Activated CD4-positive, alpha-beta T cell treated with anti-CD3 and anti-CD28 coated beads, Interleukin-10, Interleukin-2, amounts not matched to agents 100 ng/mL and 50 ng/mL, durations not matched to agents 16 hours and 8 hours (primary cell): ENCODE results near the gene SUPT4H1.
"Not testable (repeated sequence)": the region's sequence is repeated elsewhere in the genome, so short reads cannot be mapped to it uniquely, and the experiment has no call there.

Experiments used
- DNase-seq: peaks from one replicate; pipeline ENCODE4 v3.0.0-alpha.2; 2020

Gene SUPT4H1

DNA sequence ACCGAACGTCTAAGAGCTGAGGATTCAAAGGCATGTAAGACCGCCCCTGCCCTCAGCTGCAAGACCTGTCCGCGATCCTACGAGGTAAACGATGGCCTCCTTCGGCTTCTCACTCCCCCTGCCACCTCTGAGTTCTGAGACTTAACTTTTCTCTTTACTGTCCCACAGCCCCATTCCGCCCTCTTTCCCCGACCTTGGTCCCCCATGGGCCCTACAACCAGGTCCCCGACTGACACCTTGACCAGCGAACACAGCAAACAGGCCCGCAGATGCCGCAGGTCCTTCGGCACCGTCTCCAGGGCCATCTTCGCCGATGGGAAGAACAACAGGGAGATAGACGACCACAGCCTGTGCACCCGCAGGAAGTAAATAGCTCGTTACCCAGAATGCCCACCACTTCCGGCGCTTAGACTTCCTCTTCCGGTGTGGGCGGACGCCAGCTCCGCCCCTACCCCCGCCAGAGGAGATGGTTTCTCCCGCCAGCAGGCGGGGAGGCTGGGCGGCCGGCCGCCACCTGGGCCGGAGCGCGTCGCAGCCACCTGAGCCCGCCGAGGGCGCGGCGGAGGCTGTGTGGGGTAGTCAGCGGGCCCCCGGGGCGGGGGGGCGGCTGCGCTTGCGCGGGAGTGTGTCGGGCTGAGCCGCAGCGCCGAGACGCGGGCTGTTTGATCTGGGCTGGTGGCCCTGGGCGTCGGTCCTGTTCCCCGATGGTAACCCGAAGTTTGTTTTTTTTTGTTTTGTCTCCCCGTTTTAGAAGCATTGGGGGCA is at the start of gene SUPT4H1:
Gene SUPT4H1, minus strand, starts transcription at position 371 of the 765 bp plus-strand sequence. Its CDS starts 66 bp downstream, at position 305.
- DNase-seq, result peak; percentile 96

DNA sequence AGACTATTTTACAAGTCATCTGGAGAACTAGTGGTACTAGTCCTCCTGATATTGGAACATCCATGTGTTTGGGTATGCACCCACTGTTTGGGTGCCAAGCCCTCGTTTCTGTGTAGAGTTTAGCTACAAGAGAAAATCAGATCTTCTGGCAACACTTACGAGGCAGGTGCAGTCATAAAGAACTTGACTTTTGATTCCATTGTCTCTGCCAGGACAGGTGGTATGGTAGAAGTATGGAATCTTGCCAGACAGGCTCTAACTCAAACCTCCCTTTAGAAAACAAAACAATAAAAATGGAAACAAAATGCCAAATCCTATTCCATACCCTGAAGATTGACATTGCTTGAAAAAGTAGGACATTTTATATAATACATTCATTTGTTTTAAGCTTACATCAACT is 49.3 kb upstream of the SUPT4H1 start:
- no peak for DNase-seq

DNA sequence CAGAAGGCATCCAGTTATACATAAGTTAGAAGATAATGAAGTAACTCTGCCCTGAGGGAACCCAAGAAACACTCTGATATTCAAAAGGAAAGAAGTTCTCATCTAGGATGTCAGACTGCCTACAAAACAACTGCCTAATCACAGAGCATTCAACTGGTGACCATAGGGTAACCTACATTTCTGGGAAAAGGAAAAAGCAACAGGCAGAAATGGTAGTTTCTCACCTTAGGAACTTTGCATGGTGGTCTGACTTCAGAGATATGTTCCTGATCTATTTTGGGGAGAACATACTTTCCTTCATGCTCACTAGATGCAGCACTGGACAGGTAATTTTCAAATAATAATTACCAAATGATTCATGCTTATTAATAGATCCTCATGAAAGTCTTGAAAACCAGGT is 48.8 kb upstream of the SUPT4H1 start:
- no peak for DNase-seq

DNA sequence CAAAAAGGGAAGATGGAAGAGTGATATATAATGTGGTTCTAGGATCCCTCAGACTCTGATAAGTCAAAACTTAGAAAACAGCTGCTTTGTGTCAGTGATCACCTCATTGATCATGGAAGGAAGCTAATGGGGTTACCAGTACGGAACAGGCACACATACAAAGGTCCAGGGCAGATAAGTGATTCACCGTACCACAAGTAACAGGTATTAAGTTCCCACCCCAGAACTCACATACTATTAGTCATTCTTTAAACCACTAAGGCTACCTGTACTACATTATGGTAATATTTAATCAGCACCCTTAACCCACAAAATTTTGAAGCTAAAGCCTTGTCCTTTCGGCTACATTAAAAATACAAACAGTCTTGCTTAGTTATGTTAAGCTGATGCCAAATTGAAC is 48.0 kb upstream of the SUPT4H1 start:
- DNase-seq, result no peak

DNA sequence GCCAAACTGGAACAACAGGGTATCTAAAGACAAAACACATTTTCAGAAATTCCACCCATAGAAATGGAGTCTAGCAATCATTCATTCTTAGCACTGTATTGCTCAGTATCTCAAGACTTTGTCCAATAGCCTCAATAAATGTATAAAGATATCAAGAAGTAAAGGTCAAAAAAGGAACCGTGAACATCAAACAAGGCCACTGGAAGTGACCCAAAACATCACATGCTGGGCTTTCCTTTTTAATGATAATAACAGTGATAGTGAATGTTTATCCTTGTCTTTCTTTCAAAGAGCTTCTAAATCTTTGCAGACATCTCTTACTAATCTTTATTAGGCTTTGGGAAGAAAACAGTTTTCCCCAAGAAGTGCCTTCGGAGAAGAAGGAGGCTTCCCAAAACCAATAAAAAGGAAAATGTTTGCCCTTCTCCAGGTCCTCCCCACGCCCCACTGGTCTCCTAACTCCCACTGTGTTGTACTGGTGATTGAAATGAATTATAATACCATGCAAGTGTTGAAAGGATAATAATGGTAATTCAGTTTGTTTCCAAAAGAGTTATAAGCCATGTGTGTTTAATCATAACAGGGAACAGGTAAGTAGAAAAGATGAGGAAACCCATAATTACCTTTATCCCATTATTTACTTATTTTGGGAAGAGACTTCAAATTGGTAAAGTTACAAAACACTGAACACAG is 46.7 kb upstream of the SUPT4H1 start:
- DNase-seq, result no peak

DNA sequence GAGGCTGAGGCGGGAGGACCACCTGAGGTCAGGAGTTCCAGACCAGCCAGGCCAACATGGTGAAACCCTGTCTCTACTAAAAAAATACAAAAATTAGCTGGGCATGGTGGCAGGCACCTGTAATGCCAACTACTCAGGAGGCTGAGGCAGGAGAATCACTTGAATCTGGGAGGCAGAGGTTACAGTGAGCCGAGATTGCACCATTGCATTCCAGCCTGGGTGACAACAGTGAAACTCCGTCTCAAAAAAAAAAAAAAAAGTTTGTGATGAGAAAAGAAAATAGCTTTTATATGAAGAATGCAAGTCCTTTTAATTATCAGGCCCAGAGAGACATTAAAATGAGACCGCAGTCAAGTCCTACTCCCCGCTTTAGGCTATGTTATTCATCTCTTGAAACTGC is 45.4 kb upstream of the SUPT4H1 start:
- not testable (repeated sequence) for DNase-seq

DNA sequence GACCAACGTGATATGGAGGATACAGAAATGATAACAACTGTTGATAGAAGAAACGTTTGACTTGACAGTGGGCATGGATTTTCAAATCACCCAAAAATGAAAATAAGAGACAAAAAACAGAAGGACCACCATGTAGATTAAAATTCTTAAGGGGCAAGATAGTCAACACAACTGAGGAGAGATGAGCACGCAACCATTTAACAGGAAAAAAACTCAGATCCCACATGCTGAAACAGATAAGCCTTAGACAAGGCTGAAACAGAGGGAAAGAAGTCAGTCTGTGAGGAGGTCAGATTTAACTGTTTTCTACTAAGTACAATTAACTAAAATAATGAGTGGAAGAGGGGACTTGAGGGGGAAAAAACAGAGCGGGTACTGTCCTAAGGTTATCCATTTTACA is 44.2 kb upstream of the SUPT4H1 start:
- no peak for DNase-seq

DNA sequence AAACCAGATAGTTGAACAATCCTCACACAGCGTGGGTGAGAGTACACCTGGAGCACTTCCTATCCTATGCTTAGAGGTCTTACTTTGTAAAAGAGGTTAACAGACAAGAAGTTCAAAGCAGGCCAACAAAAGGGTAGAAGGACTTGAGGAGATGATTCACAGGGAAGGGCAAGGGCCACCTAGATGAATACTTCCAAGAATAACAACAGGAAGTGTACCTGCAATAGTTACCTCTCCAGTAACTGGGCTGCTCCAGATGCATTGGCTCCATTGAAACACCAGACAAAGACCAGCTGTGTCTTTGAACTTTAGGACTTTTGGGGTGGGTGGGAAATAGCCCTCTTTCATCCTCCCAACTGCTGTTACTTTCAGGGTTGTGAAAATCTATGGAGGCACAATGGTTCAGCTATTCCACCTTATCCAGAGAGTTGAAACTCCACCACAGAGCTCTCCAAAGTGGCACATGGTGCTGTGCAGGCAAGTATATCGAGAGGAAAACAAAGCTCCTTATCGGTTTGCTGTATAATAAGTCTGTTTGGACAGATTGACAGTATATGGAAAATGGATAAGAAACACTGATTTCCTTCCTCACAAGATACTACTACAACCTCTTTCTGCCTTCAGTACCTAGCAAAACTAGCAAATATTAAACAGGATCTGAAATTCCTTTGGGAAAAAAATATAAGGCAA is 42.7 kb upstream of the SUPT4H1 start:
- no peak for DNase-seq

DNA sequence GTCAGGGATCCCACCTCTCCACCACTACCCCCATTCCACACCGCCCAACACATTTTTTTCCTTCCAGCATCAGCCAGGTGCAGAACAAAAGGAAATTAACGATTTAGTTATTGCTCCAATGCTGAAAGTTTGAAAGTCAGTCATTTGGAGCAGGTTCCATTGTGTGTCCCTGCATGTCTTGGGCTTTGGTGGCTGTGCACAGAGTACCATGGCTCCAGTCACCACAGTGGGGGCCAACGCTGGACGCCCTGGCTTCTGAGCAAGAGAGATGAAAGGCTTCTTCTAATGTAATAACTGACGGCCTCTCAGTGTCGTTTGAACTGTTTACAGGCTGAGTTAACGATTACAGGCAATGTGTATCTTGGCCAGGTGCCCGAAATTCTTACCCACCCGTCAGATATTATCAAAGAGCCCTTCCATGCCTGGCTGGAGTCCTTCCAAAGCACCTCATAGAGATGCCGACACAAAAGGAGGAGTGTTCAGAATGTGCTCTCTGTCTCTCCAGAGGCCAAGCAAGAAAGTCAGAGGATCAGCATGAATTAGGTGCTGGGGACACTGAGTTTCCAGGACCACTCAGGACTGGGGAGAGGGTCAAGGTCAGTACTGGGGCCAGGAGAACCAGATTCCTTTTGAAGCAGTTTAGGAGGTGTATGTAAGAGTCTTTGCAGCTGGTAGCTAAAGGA is 39.4 kb upstream of the SUPT4H1 start:
- no peak for DNase-seq

DNA sequence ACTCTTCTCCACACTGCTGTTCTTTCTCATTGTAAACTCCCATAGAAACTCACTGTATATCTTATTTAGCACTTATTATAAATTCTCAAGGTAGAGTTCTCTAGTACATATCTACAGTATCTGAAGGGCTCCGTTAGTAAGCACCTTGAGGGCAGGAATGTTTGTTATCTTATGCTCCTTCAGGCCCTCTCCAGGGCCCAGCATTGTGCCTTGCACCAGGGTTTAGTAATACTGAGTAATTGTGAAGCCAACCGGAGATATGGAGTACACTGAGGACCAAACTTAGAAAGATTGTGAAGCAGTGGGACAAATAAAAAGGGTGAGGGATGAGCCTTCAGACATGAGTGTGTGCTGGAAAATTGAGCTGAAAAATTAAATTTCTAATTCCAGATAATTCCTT is 38.9 kb upstream of the SUPT4H1 start:
- no peak for DNase-seq

DNA sequence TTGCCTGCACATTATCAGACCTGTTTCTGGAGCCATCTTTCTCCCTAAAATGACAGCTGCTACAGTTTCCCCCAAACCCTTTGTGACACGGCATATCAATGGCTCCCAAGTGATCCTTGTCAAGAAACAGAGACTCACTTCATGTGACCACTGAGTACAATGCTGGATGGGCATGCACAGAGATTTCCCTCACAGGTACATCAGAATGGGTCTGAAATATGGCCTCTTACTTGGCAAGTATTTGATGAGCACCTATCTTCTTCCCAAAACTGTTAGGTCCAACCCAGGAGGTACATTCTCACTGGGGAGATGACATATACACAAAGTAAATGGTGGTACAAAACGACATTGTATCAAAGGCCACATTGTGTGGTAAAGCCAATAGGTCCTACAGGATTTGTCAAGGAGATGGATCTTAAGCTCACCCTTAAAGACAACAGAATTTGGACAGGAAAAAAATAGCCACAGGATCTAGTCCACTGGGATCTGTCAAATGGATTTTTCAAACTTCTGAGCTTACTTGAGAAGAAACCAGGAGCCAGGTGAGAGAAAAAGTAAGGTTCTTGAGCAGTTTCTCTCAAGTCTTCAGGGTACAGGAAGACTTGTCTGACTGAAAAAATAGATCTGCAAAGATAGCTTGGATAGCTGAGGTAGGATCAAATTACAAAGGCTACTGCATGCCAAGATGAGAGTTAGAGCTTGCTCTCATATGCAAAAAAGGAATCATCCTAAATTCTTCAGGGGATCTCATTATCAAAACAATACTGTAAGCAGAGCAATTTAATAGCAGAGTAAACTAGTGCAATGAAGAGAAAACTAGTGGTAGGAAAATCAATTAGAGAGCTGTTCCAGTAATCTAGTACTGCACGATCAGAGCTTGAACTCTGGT is 36.5 kb upstream of the SUPT4H1 start:
- no peak for DNase-seq

DNA sequence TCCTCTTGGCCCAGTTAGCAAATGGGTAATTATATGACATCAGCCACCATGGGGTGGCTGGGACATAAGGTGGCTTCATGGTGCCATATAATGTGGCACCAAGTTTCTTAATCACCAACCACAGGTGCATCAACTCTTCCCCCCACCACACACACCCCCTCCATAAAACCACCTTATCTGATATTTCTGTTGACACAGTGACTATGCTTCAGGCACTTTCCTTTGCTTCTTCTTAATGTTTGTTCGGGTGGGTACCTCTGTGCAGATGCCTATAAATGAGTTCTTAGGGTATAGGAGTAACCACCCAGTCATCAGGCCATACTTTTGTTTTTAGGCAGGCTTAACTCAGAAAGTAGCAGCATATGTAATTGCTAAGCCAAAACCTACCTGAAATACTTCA is 35.8 kb upstream of the SUPT4H1 start:
- peak; percentile 8 for DNase-seq

DNA sequence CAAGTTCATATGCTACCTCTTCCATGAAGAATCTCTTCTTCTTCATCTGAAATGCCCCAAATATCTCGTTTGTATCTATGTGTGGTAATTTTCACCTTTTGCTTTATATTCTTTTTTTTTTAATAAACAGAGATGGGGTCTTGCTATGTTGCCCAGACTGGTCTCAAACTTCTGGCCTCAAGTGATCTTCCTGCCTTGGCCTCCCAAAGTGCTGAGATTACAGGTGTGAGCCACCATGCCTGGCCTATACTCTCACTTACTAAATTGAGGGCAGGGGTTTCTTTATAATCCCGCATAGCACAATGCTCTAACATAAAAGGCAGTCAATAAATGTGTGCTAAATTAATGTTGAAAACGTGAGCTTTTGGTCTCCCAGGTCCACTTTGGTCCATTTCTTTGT is 34.7 kb upstream of the SUPT4H1 start:
- DNase-seq, result no peak

DNA sequence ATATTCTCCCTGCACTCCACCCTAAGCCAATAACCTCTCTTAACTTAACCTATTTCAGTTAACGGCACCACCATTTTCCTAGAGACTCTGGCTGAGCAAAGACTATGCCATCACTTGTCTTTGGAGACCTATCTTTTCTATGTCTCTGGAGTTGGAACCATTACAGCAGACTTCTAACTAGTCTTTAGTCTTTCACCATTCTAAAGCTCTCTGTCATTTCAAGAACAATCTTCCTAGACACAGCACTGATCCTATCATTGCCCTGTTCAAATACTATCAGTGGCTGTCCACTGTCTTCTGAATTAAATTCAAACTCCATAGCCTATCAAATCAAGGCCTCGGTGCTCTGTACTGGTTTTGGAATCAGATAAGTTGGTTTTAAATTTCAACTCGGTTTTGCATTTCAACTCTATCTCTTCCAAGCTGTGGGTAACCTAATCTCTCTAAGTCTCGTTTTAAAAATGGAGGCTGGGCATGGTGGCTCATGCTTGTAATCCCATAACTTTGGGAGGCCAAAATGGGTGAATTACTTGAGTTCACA is 33.4 kb upstream of the SUPT4H1 start:
- DNase-seq, result no peak

DNA sequence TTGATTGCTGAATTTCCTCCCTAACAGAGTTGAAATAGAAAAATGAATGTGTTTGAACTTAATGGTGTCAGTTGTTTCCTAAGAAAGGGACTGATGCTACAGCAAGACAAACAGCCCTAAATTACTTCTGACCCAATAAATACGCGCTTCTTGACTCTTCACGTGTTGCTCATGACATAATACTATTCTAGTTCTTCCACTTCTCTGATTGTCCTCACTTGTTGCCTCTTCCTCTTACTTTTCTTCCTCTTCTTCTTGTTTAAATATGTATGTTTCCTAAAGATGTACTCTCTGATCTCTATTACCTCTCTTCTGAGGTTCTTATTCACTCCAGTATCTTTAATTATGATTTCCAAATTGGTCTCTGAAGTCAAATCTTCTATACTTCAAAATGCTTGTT is 32.9 kb upstream of the SUPT4H1 start:
- DNase-seq, result no peak

DNA sequence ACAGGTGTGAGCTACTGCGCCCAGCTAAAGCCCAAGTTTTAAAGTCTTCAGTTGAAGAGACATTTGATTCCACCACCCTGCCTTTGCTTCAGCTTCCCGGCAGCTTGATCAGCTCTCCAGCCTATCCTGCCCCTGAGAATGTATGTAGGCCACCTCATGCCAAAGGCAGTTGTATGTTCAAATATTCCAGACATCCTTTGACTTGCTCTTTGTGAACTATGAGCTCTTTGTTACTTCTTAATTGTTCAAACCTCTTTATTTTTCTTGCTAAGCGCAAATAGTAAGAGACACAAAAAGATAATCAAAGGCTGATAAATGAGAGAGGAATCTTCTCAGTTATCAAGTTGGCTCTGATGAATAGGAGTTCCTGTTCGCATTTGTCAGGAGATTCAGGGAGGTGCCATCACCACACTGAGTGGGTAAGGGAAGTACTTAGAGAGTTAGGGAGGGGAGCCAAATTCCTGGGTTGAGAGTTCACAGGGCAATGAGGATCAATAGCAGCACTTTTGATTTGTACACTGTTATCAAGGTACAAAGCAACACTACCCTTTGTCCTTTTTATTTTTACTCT is 32.0 kb upstream of the SUPT4H1 start:
- no peak for DNase-seq

DNA sequence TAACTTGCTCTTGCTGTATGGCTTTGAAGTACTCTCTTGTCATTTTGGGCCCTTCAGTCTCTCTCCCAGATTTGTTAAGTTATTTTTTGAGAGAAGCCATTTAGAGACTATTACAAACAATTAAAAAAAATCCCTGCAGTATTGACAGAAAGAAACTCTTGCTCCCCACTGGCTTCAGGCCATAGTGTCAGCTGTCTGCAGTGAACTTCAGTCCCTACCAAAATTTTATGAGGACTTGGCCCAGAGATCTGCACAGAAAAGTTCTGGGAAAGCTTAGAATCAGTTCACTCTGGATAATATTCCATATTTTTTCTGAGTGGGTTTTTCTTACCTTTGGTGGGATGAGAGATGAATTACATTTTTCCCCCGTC is 30.9 kb upstream of the SUPT4H1 start:
- DNase-seq, result no peak

DNA sequence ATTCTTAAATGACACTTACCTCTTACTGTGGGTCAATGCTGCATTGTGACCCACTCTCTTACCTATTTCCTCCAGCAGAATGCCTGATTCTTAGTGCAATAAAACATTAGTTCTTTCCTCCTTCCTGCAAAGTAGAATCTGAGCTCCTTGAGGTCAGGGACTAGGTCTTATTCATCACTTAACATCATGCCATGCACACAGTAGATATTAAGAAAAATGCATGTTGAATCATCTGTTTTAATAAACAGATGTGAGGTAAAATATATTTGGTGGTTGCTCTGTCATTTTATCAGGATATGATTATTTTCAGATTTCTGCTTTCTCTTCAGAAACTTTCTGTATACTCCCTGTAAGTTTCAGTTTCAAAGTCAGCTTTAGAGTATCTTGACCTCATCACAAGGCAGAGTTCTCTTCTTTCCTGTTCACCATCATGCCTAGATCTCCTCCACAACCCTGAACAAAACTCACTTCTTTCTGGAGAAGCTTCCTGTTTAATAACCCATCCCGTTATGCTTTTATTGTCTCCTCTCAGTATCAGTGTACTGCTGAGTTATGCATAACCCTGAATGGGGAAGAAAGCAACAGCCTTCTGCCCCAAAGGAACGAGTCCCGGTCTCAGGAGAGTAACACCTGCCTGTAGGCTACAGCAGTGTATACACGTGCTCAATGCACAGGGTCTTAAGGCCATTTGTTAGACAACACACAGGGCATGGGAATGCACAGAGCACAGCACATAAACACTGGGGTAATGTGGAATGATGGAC is 30.3 kb upstream of the SUPT4H1 start:
- DNase-seq, result peak; percentile 41

DNA sequence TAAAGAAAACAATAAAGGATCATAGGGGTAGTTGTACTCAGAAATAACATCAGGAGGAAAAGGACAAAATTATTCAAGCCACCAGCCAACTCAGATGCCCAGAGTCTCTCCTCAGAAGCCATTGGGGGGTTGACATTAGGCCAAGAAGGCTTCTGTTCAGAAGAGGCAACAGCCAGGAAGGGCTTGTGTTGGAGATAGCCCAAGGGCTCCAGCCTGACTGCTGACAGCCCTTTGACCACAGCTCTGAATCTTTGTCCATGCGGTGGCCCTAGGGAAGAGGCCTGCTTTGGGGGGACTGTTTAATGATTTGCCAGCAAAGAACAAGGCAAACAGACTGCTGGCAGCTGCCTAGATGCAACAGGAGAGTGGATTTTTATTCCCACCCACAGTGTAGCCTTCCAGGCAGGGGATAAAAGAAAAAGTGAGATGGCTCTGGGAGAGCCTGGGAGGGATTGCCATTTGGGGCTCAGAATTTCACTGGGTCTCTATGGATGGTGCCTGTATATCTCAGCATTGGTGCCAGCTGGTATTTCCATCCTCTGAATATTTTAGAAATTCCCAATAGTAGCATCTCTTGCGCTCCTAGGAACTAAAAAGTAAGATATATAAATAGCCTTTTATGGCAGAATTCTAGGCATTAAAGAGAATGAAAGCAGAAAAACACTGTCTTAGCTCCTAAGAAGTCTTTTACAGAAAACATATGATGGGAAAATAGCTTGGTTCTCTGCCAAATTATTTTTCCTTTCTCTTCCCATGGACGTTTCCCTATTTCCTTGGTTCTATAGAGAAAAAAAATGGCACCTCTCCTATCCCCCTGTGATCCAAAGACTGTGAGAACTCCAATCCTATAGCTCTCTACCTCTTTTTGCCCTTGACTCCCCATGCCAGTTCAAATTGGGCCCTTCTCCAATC is 29.4 kb upstream of the SUPT4H1 start:
- DNase-seq, result no peak
